Natural killer cell treated with Interleukin-12 subunit alpha and Interleukin-12 subunit beta and Interleukin-15 and Interleukin-18, amount 100 ng/mL, for 72 hours (primary cell): ENCODE data around the gene CDK12. TPM values are rescaled to one million over a fixed set of nuclear protein-coding genes. Genes with fewer than 3 reads are reported as not detected.
A peak's percentile ranks its signal among the peaks of the same experiment; 100 is the strongest.

Experiments used
- ATAC-seq, 2 donors: fragments of 150-1000 bp; cut with Tn5 transposase in 1 of 2; sonication (Bioruptor Pico), chemical (Tn5 transposase) in 1 of 2; 2 replicates each; pipeline ENCODE4 v1.10.0; 2021
- DNase-seq: peaks from one replicate; pipeline ENCODE4 v3.0.0; 2022; ENCODE audit warnings: low spot score
- H3K27ac Mint-ChIP-seq, 2 donors: 1 replicate in 1 of 2; 2 replicates in 1 of 2; pipeline ENCODE4 v1.8.0; 2022; ENCODE audit warnings: mixed read lengths in 2 of 2, mild to moderate bottlenecking in 1 of 2, moderate library complexity in 1 of 2
- H3K27me3 Mint-ChIP-seq, 2 donors: 1 replicate in 1 of 2; 2 replicates in 1 of 2; pipeline ENCODE4 v1.8.0; 2022; ENCODE audit warnings: mixed read lengths in 2 of 2
- H3K36me3 Mint-ChIP-seq: one replicate; pipeline ENCODE4 v1.8.0; 2022; ENCODE audit warnings: mixed read lengths
- H3K4me1 Mint-ChIP-seq, 2 donors: 1 replicate in 1 of 2; 2 replicates in 1 of 2; pipeline ENCODE4 v1.8.0; 2022; ENCODE audit warnings: low read depth in 2 of 2, mixed read lengths in 2 of 2, mild to moderate bottlenecking in 1 of 2
- H3K4me3 Mint-ChIP-seq: one replicate; pipeline ENCODE4 v1.8.0; 2022; ENCODE audit warnings: mixed read lengths
- H3K9me3 Mint-ChIP-seq: 2 replicates; pipeline ENCODE4 v1.8.0; 2022; ENCODE audit warnings: mixed read lengths
- total RNA-seq, 2 donors: library from RNA; stranded (reverse); gene quantifications; one replicate each; pipeline ENCODE4 v1.2.3, GENCODE V29; 2022

The CDK12 gene
- total RNA-seq, 2 donors from 2014 or later: 88.5 to 133 TPM

GRCh38 chr17:39566094-39566850 is 105.0 kb downstream of the CDK12 start:
- Mint-ChIP-seq H3K27ac (no peak overlapping the region), H3K27me3 (no peaks in the 10 kb centered on the region), H3K9me3 (peaks cover 3% of the 10 kb centered on the region), H3K4me3 (no peak overlapping the region), H3K4me1 (peaks cover 0 to 9% of the 10 kb centered on the region in 2 donors), H3K36me3 (peaks cover 14% of the 10 kb centered on the region)
- ATAC-seq (no peak), DNase-seq (no peak)

GRCh38 chr17:39568702-39569101 is 107.4 kb downstream of the CDK12 start:
- ATAC-seq: no peak

GRCh38 chr17:39569126-39569525 is 107.8 kb downstream of the CDK12 start:
- peaks cover 0 to 3% of the 10 kb centered on the region in 2 donors for H3K4me1 Mint-ChIP-seq
- no peak for ATAC-seq
- H3K27me3 Mint-ChIP-seq: no peaks in the 10 kb centered on the region
- H3K4me3 Mint-ChIP-seq: no peak overlapping the region
- DNase-seq: no peak
- no peak overlapping the region for H3K27ac Mint-ChIP-seq
- H3K9me3 Mint-ChIP-seq: peaks cover 6% of the 10 kb centered on the region
- H3K36me3 Mint-ChIP-seq: peaks cover 16% of the 10 kb centered on the region

More at GRCh38 chr17:39568702-39569101, 107.4 kb downstream of the CDK12 start:
- Mint-ChIP-seq H3K27ac (no peak overlapping the region), H3K4me3 (no peak overlapping the region), H3K9me3 (peaks cover 6% of the 10 kb centered on the region), H3K4me1 (peaks cover 0 to 4% of the 10 kb centered on the region in 2 donors), H3K36me3 (peaks cover 16% of the 10 kb centered on the region), H3K27me3 (no peaks in the 10 kb centered on the region)
- DNase-seq: no peak

- Mint-ChIP-seq H3K36me3 (peaks cover 16% of the 10 kb centered on the region), H3K9me3 (peaks cover 6% of the 10 kb centered on the region), H3K27ac (no peak overlapping the region), H3K4me1 (peaks cover 0 to 4% of the 10 kb centered on the region in 2 donors), H3K4me3 (no peak overlapping the region), H3K27me3 (no peaks in the 10 kb centered on the region)
- no peak for DNase-seq
- ATAC-seq: no peak
Observed at GRCh38 chr17:39572121-39572520, 110.8 kb downstream of the CDK12 start.

- peaks cover 6% of the 10 kb centered on the region for H3K9me3 Mint-ChIP-seq
- H3K27ac Mint-ChIP-seq: no peak overlapping the region
- H3K27me3 Mint-ChIP-seq: no peaks in the 10 kb centered on the region
- H3K4me3 Mint-ChIP-seq: peak overlapping the region; percentile 78
- peaks cover 0 to 4% of the 10 kb centered on the region in 2 donors for H3K4me1 Mint-ChIP-seq
- ATAC-seq (peak; percentile 80 to 85), DNase-seq (no peak)
- H3K36me3 Mint-ChIP-seq: peaks cover 16% of the 10 kb centered on the region
Observed at GRCh38 chr17:39573447-39574298, 112.4 kb downstream of the CDK12 start.

GRCh38 chr17:39576187-39576586 is 114.9 kb downstream of the CDK12 start:
- peaks cover 7% of the 10 kb centered on the region for H3K36me3 Mint-ChIP-seq
- peaks cover 0 to 4% of the 10 kb centered on the region in 2 donors for H3K4me1 Mint-ChIP-seq
- no peak overlapping the region for H3K27ac Mint-ChIP-seq
- no peak for DNase-seq
- H3K27me3 Mint-ChIP-seq: no peaks in the 10 kb centered on the region
- ATAC-seq: no peak
- H3K9me3 Mint-ChIP-seq: peaks cover 3% of the 10 kb centered on the region
- H3K4me3 Mint-ChIP-seq: no peak overlapping the region

GRCh38 chr17:39578272-39578671 is 117.0 kb downstream of the CDK12 start:
- Mint-ChIP-seq H3K4me1 (peaks cover 0 to 4% of the 10 kb centered on the region in 2 donors), H3K9me3 (no peaks in the 10 kb centered on the region), H3K36me3 (no peaks in the 10 kb centered on the region), H3K27ac (no peak overlapping the region), H3K4me3 (no peak overlapping the region), H3K27me3 (no peaks in the 10 kb centered on the region)
- DNase-seq: no peak
- no peak for ATAC-seq

GRCh38 chr17:39579318-39580081 is 118.2 kb downstream of the CDK12 start:
- Mint-ChIP-seq H3K27me3 (no peaks in the 10 kb centered on the region), H3K36me3 (no peaks in the 10 kb centered on the region), H3K27ac (no peak overlapping the region), H3K4me1 (no peaks in the 10 kb centered on the region), H3K9me3 (no peaks in the 10 kb centered on the region), H3K4me3 (no peak overlapping the region)
- no peak for DNase-seq
- ATAC-seq: no peak

GRCh38 chr17:39580082-39580468 is 118.8 kb downstream of the CDK12 start:
- Mint-ChIP-seq H3K36me3 (no peaks in the 10 kb centered on the region), H3K27me3 (no peaks in the 10 kb centered on the region)
- no peak for DNase-seq

GRCh38 chr17:39581071-39581758 is 119.9 kb downstream of the CDK12 start:
- Mint-ChIP-seq H3K4me3 (no peak overlapping the region), H3K27me3 (no peaks in the 10 kb centered on the region), H3K9me3 (no peaks in the 10 kb centered on the region), H3K36me3 (no peaks in the 10 kb centered on the region), H3K4me1 (no peaks in the 10 kb centered on the region), H3K27ac (no peak overlapping the region)
- no peak for ATAC-seq
- no peak for DNase-seq

More at GRCh38 chr17:39580082-39580468, 118.8 kb downstream of the CDK12 start:
- H3K4me3 Mint-ChIP-seq: no peak overlapping the region
- no peak for ATAC-seq
- no peaks in the 10 kb centered on the region for H3K4me1 Mint-ChIP-seq
- no peaks in the 10 kb centered on the region for H3K9me3 Mint-ChIP-seq
- H3K27ac Mint-ChIP-seq: no peak overlapping the region

GRCh38 chr17:39581759-39582085 is 120.4 kb downstream of the CDK12 start:
- H3K27ac Mint-ChIP-seq: no peak overlapping the region
- no peaks in the 10 kb centered on the region for H3K27me3 Mint-ChIP-seq
- H3K4me3 Mint-ChIP-seq: no peak overlapping the region
- ATAC-seq (no peak), DNase-seq (no peak)
- H3K4me1 Mint-ChIP-seq: no peaks in the 10 kb centered on the region
- no peaks in the 10 kb centered on the region for H3K9me3 Mint-ChIP-seq
- H3K36me3 Mint-ChIP-seq: no peaks in the 10 kb centered on the region

GRCh38 chr17:39582658-39583057 is 121.4 kb downstream of the CDK12 start:
- Mint-ChIP-seq H3K27me3 (no peaks in the 10 kb centered on the region), H3K4me3 (no peak overlapping the region), H3K9me3 (no peaks in the 10 kb centered on the region), H3K36me3 (no peaks in the 10 kb centered on the region), H3K4me1 (no peaks in the 10 kb centered on the region), H3K27ac (no peak overlapping the region)
- no peak for ATAC-seq
- DNase-seq: no peak
